ENCODE measurements around the gene CLIC3. TPM values are rescaled to one million over a fixed set of nuclear protein-coding genes. Genes with fewer than 3 reads are reported as not detected.
"Not testable (repeated sequence)": the region's sequence is repeated elsewhere in the genome, so short reads cannot be mapped to it uniquely, and the experiment has no call there.

The CLIC3 gene
- total RNA-seq = 0.27 TPM

GRCh38 chr9:136996361-136997292, at the start of gene CLIC3:
Gene CLIC3 (minus strand): TSS chr9:136996568. CDS start chr9:136996543, 25 bp downstream.
- peak in 1 of 3 donors; percentile 62 for DNase-seq (ENCODE audit: low read depth in 2 of 3, low spot score in 2 of 3)

- no peak for DNase-seq (ENCODE audit: low read depth in 2 of 3, low spot score in 2 of 3)
Observed at GRCh38 chr9:137045294-137046087, 49.1 kb upstream of the CLIC3 start.

- no peak for DNase-seq (ENCODE audit: low read depth in 2 of 3, low spot score in 2 of 3)
Observed at GRCh38 chr9:137044502-137045177, 48.3 kb upstream of the CLIC3 start.

- no peak for DNase-seq (ENCODE audit: low read depth in 2 of 3, low spot score in 2 of 3)
Observed at GRCh38 chr9:137044037-137044436, 47.7 kb upstream of the CLIC3 start.

- DNase-seq (ENCODE audit: low read depth in 2 of 3, low spot score in 2 of 3) = no peak
Observed at GRCh38 chr9:137042751-137043727, 46.7 kb upstream of the CLIC3 start.

- no peak for DNase-seq (ENCODE audit: low read depth in 2 of 3, low spot score in 2 of 3)
Observed at GRCh38 chr9:137041124-137041523, 44.8 kb upstream of the CLIC3 start.

GRCh38 chr9:137040568-137040967, 44.2 kb upstream of the CLIC3 start:
- no peak for DNase-seq (ENCODE audit: low read depth in 2 of 3, low spot score in 2 of 3)

- DNase-seq (ENCODE audit: low read depth in 2 of 3, low spot score in 2 of 3) = no peak
Observed at GRCh38 chr9:137039611-137040366, 43.4 kb upstream of the CLIC3 start.

- DNase-seq (ENCODE audit: low read depth in 2 of 3, low spot score in 2 of 3) = no peak
Observed at GRCh38 chr9:137038916-137039315, 42.5 kb upstream of the CLIC3 start.

- DNase-seq (ENCODE audit: low read depth in 2 of 3, low spot score in 2 of 3) = no peak
Observed at GRCh38 chr9:137037483-137037882, 41.1 kb upstream of the CLIC3 start.

GRCh38 chr9:137037035-137037434, 40.7 kb upstream of the CLIC3 start:
- DNase-seq (ENCODE audit: low read depth in 2 of 3, low spot score in 2 of 3) = no peak

GRCh38 chr9:137035937-137036336, 39.6 kb upstream of the CLIC3 start:
- no peak for DNase-seq (ENCODE audit: low read depth in 2 of 3, low spot score in 2 of 3)

GRCh38 chr9:137035507-137035834, 39.1 kb upstream of the CLIC3 start:
- DNase-seq (ENCODE audit: low read depth in 2 of 3, low spot score in 2 of 3) = no peak

- DNase-seq (ENCODE audit: low read depth in 2 of 3, low spot score in 2 of 3) = peak; percentile 80 to 92 (median 88)
Observed at GRCh38 chr9:137034709-137035506, 38.5 kb upstream of the CLIC3 start.

- peak in 2 of 3 donors; percentile 72 to 74 for DNase-seq (ENCODE audit: low read depth in 2 of 3, low spot score in 2 of 3)
Observed at GRCh38 chr9:137034039-137034708, 37.8 kb upstream of the CLIC3 start.

GRCh38 chr9:137033481-137033880, 37.1 kb upstream of the CLIC3 start:
- DNase-seq (ENCODE audit: low read depth in 2 of 3, low spot score in 2 of 3) = not testable (repeated sequence)

- peak in 2 of 3 donors; percentile 69 to 77 for DNase-seq (ENCODE audit: low read depth in 2 of 3, low spot score in 2 of 3)
Observed at GRCh38 chr9:137032858-137033257, 36.5 kb upstream of the CLIC3 start.

Measured in hematopoietic multipotent progenitor cell (in vitro differentiated cells).